GM18526 (cell line): ENCODE measurements around the gene PSMB3.
A peak's percentile ranks its signal among the peaks of the same experiment; 100 is the strongest.

Experiments used
- POLR2A ChIP-seq: IDR thresholded peaks from 3 replicates; pipeline ENCODE4 v1.6.1; 2011; ENCODE audit not compliant: insufficient read length; ENCODE audit errors: extremely low read depth

Gene PSMB3

DNA sequence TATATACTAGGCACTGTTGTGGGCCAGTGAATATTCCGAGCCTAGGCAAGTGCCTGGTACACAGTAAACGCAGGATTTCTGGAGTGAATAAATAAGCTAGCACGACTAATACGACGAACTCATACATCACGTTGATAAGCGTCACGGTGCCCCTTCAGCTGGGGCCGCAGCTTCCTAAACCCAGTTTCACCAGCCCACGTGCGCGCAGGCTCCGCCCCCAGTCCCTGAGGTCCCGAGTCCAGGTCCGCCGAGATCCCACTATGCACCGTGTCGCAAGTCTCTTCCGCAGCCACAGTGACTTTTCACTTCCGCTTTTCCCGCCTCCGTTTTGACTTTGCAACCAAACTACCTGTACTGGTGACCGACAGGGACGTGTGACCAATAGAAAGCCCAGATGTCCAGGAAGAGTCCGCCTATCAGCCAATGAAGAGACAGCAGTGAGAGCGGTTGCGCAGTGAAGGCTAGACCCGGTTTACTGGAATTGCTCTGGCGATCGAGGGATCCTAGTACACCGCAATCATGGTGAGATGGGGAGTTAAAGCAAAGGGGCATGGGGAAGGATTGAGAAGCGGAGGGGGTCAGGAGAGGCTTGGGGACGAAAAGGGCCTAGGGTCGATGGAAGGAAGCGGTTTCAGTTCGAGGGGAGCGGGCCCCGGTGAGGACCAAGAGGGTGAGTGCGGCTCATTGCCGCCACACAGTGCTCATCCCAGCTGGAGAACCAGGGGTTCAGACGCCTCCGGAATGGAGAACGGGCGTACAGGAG, at the start of gene PSMB3:
TSS of gene PSMB3 (plus strand) at position 434 of the 763 bp plus-strand sequence. CDS start at position 520, 86 bp downstream.
- TF ChIP-seq POLR2A, result peak; percentile 45

DNA sequence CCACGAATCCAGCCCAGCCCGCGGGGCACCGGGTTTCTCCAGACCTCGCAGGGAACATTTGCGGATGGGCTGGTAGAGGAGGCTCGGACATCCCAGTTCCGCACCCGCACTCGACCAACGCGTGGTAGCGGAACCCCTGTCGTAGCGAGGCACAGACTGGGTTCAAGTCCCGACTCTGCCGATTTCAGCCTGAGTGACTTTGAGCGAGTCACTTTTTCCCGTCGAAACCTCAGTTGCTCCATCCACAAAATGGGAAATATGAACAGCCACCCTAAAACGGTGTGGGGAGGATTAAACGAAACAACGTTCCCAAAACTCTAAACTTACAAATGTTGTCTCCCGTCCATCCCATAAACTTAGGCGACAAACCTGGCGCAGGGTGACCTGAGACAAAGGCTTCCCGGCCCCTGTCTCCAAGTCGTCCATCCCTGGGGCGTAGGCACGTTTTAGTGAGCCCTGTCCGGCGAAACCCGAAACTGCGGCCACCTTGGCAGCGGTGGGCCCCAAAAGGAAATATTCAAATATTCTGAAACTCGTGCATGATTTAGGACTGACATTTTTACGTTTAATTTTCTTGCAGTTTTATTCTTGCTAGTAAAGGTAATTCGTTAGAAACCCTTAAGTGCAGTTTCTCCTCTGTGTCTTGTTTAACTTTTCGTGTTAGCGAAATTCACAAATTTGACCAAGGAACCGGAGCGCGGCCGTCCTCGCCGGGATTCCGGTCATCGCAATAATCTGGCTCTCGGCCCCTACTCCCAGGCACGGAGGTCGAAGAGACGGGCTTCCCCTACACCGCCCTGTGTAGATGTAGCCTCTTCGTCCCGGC, 49.4 kb upstream of the PSMB3 start:
- TF ChIP-seq POLR2A, result peak; percentile 51

DNA sequence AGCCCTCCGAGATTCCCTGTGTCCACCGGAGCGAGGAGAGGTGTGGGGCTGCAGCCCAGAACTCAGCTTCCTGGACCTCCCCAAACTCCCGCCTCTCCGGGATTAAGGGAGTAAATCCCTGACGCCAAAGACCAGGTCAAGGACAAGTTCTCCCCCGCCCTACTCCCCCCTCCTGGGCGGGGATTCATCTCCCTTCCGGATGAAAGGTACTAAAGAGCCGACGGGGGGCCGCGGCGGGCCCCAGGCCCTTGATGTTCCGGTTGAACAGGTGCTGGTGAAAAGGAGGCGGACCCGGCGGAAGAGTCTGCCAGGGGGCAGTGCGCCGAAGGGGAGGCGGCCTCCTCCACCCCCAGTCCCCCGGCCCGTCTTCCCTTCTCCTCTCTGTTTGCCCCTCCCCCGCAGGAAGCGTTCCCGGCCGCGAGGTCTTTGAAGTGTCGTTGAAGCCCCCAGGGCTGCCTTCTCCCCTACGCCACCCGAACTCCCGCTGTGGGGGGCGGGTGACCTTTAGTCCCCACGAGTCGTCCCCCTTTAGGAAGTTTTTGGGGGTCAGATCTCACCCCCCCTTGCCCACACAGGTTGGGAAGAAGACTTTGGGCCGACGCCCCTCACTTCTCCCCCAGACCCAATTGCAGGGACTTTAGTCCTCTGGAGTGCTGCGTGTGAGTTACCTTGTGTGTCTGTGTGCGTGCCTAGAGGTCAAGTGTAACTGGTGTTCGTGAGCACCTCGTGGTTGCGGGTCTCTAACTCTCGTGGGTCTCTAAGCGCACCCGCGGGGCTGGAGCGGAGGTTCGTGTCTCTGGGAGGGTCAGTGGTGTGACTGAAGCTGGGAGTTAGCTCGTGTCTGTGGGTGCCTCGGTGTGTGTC, 48.6 kb upstream of the PSMB3 start:
- peak; percentile 48 for TF ChIP-seq POLR2A

DNA sequence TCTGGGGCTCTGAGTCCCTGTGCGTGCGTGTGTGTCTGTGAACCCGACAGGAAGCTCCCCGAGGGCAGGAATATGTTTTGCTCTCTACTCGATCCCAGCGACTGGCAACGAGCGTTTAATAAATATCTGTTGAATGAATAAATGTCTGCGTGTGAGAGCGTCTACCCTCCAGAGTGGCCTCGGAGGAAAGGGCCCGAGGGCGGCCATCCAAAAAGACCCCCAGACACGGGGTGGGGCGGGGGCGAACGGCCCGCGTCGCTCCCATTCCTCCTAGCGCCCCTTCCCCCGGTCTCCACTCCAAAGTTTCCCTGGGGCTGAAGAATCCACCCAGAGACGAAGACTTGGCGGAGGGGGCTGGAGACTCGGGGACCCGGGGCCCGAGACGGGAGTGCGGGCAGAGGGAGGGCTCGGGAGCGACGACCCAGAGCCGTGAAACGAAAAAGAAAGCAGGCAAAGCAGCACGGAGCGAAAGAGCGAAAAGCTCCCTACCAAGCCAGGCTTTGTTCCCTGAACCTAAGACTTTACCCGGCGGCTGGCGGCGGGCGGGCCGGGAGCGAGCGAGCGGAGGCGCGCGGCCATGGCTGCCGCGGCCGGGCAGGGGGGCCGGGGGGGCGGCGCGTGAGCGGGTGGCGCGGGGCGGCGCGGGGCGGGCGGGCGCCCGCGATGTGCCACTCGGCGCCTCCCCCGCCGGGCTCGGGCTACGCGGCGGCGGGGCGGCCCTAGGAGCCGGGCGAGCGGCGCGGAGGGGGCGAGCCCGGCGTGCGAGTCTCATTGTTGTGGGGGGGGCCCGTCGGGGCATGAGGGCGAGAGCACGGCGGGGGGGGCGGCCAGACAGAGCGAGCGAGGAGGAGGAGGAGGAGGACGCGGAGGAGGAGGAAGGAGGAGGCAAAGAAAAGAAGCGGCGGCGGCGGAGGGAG, 47.7 kb upstream of the PSMB3 start, which contains the start of gene MLLT6:
TSS of gene MLLT6 (plus strand) at position 668 of the 917 bp plus-strand sequence. CDS start 360 bp downstream, outside the sequence.
- TF ChIP-seq POLR2A, result peak; percentile 59

GRCh38 chr17:38705523-38705802, 47.1 kb upstream of the PSMB3 start:
- TF ChIP-seq POLR2A, result no peak

GRCh38 chr17:38705803-38706504, 46.6 kb upstream of the PSMB3 start:
- TF ChIP-seq POLR2A, result peak; percentile 10

GRCh38 chr17:38706505-38707216, 45.9 kb upstream of the PSMB3 start:
- peak; percentile 7 for TF ChIP-seq POLR2A

- TF ChIP-seq POLR2A, result no peak
Observed at GRCh38 chr17:38707678-38708351, 44.7 kb upstream of the PSMB3 start.

DNA sequence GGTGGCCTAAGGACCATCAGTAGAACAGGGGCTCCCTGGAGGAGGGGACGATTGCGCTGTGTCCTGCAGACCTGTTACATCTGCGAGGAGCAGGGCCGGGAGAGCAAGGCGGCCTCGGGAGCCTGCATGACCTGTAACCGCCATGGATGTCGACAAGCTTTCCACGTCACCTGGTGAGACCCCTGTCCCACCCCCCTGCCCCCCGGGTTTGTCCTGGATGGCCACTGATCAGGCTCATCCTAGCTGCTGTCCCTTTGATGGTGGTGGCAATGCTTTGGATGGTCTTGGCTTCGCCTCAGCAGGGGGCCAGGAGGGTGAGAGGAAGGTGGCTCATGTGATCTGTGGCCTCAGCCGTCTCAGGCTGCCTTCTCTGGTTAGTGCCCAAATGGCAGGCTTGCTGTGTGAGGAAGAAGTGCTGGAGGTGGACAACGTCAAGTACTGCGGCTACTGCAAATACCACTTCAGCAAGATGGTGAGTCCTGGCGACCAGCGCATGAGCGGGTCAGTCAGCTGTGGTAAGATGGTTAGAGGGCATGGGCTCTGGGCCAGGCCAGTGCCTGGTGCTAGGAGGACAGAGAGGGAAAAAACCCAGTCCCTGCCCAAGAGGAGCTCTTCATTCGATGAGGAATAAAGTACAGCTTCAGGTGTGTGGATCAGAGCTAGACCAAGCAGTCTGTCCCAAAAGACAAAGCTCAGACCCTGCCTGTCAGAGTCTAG, 43.3 kb upstream of the PSMB3 start:
- TF ChIP-seq POLR2A, result no peak

DNA sequence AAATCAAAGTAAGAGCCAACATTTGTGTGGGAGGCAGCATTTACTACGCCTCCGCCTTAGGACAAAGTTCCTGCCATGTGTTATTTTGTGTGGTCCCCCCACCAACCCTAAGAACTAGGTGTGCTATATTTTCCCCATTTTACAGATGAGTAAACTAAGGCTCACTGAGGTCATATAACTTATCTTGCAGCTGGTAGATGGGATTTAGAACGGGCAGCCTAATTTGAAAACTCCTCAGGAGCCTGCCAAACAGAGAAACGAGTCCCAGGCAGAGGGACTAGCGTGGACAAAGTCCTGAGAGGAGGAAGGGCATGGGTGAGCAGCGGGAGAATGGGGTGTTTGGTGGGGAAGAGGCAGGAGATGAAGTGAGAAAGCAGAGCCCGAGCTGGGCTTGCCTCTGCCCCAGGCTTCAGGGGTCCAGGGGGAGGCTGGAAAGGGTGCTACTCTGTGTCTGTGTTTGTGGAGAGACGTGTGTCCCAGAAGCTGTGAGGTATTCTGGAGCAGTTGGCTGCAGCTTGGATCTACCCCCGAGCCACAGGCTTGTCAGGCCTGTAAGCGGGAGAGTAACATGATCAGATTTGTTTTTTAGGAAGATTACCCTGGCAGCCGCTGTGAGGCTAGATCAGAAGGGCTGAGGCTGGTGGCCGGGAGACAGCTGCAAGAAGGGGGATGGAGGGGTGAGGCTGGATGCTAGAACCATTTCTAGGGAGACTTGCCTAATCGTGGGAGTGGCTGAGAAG, 42.5 kb upstream of the PSMB3 start:
- TF ChIP-seq POLR2A, result no peak

DNA sequence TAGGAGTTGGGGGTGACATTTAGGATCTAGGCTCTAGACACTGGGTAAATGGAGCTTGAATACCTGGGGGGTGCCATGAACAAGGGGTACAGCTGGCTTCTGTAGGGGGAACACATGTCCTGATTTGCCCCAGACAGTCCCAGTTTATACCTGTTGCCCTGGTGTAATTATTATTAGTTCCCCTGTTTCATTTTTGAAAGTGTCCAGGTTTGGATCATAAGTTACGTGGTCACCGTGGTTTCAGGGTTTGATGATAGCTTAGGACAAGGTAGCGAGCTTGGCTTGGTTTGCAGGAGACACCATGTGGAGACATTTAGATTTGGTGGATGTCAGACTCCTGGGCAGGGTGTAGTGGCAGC, 42.0 kb upstream of the PSMB3 start:
- TF ChIP-seq POLR2A, result no peak

DNA sequence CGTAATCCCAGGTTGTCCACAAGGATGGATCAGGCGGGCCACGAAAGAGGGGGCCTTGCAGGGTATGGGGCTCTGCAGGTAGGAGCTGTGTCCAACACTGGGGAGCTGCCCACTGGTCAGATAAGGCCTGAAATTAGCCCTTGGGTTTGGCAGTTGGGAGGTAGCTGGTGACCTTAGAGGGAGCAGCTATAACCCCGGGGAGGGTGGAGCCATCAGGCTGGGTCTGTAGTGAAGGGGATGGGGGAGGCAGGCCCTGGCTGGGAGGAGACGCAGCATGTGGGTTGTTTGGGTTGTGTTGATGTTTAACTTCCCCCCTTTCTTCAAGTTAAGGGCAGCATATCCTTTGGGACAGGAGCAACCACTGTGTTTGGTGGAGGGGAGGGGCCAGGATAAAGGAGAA, 41.6 kb upstream of the PSMB3 start:
- TF ChIP-seq POLR2A, result no peak
